Esophagus squamous epithelium (tissue), 4 donors: Measurements from ENCODE around the gene ANGEL1.

Source experiments
- POLR2A ChIP-seq, 4 donors: fragments of 450-650 bp; IDR thresholded peaks; one replicate each; pipeline ENCODE4 v1.6.1; 2017; ENCODE audit warnings: antibody characterized with exemption in 4 of 4, mild to moderate bottlenecking in 4 of 4, moderate library complexity in 3 of 4
- TF ChIP-seq, protein P1 (sequence below), 6 experiments: fragments of 450-650 bp in 4 of 6; fragments of 200-600 bp in 2 of 6; sonication (generic) in 2 of 6; IDR thresholded peaks; one replicate each; pipeline ENCODE4 v1.5.1; 2016 to 2019; ENCODE audit warnings: antibody characterized with exemption in 6 of 6, mild to moderate bottlenecking in 4 of 6, moderate library complexity in 4 of 6

DNA sequence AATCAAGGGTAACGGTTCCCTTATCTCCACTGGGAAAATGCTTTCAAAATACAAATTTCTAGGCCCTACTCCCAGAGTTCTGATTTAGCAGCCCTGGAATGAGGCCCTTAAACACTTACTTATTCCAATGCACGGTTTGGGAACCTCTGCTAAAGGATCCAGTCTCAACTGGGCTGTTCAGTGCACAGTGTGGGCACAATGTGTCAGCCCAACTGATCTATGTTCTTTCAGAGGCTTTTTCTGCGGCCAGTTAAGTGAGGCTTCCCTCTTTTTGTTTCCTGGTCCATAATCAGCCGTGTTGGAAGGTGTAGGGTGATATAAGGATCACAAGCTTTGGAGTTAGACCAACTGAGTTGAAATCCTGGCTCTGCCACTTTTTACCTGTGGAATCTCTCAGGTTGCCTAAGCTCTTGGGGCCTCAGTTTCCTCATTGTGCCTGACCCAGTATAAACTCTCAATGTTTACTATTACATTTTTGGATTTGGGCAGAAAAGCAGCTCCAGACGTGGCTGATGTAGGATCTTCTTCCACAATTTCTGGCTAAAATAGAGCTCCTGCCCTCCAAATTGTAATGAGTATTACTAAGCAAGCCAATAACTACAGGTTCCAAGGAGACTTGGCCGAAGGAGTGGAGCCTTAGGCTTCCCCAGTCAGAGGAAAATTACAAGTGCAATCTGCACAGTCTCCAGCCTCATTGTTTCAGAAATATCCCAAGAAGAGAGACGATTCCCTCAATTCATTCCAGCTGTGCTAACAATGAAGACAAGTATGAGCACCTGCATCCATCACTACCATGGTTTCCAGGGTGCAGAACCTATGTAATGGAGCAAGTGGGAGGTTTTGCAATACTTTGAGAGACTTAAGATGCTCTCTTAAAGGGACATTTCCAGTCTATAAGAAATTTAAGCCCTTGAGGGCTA, 2.3 kb upstream of the ANGEL1 start:
- TF ChIP-seq POLR2A (IDR thresholded peaks at IDR 0.05): no peak
- TF ChIP-seq, protein P1, sequence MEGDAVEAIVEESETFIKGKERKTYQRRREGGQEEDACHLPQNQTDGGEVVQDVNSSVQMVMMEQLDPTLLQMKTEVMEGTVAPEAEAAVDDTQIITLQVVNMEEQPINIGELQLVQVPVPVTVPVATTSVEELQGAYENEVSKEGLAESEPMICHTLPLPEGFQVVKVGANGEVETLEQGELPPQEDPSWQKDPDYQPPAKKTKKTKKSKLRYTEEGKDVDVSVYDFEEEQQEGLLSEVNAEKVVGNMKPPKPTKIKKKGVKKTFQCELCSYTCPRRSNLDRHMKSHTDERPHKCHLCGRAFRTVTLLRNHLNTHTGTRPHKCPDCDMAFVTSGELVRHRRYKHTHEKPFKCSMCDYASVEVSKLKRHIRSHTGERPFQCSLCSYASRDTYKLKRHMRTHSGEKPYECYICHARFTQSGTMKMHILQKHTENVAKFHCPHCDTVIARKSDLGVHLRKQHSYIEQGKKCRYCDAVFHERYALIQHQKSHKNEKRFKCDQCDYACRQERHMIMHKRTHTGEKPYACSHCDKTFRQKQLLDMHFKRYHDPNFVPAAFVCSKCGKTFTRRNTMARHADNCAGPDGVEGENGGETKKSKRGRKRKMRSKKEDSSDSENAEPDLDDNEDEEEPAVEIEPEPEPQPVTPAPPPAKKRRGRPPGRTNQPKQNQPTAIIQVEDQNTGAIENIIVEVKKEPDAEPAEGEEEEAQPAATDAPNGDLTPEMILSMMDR (IDR thresholded peaks at IDR 0.05): no peak
